Measurements from ENCODE around the gene LGALS4.

DNA sequence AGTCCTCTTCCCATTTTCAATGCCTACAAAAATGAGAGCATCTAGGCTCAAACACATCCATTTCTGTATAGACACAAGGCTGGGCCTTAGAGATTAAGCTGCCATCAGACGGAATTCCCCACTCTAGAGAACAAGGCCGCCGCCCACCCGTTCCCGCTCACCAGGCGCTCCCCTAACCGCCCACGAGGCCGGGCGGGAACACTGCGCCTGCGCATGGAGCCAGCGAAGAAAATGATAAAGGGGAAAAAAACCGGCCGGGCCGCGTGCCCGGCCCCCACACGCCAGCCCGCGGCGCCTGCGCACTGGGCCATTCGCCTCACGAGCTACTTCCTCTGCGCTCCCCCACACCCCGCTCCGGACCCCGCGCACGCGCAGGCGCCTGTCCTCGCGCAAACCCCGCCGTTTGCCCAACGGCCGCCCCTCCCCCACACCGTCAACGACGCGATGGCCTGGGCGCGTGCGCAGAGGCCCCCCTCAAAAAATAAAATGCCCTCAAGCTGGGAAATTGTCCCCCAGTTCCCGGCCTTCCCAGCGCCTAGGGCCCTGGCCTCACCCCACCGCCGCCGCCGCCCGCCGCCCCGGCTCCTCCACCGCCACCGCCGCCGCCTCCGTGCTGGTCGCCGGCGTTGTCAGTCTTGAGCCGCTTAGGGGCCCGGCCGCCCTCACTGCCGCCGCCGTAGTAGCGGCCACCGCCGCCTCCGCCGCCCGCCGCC lies 36.6 kb upstream of the LGALS4 start:
- TF ChIP-seq SNAI2 (CRISPR knock-in tag; IDR thresholded peaks at IDR 0.05) (no peak), ISL1 (CRISPR knock-in tag; IDR thresholded peaks at IDR 0.05) (no peak), ARNTL (CRISPR knock-in tag; IDR thresholded peaks at IDR 0.05; ENCODE audit: borderline replicate concordance, low read depth) (no peak), CSDC2 (CRISPR knock-in tag; IDR thresholded peaks at IDR 0.05) (no peak)

Measured in SK-N-SH treated with all-trans-retinoic acid at 6 μM for 48 hours (cell line).